ENCODE measurements around the gene GXYLT2.

Gene GXYLT2

GRCh38 chr3:72912532-72912931 lies 24.7 kb downstream of the GXYLT2 start:
- no peak overlapping the region for H3K4ac ChIP-seq (ENCODE audit: low read depth, low read length)
- H3K27ac ChIP-seq (ENCODE audit: low read depth, low read length), result no peak overlapping the region
- no peaks in the 10 kb centered on the region for H3K27me3 ChIP-seq (ENCODE audit: insufficient read depth, low read length, poor library complexity)
- no peaks in the 10 kb centered on the region for H3K79me1 ChIP-seq (ENCODE audit: low read length)
- no peak overlapping the region for H2BK15ac ChIP-seq (replicated peaks; ENCODE audit: low read depth)
- H4K5ac ChIP-seq (ENCODE audit: low read length), result no peak overlapping the region
- H3K56ac ChIP-seq (ENCODE audit: low read length), result no peak overlapping the region
- H3K18ac ChIP-seq (ENCODE audit: low read length), result no peak overlapping the region
- no peak overlapping the region for H2BK5ac ChIP-seq (ENCODE audit: low read length)
- no CpG with 5 or more reads among the region's 2 CpGs for WGBS (ENCODE audit: extremely low coverage, insufficient coverage, low lambda C conversion rate)
- H3K4me2 ChIP-seq (ENCODE audit: low read length), result no peak overlapping the region
- H3K9ac ChIP-seq (ENCODE audit: low read length), result no peak overlapping the region
- H2BK120ac ChIP-seq (ENCODE audit: low read depth, low read length), result no peak overlapping the region
- H3K79me2 ChIP-seq (ENCODE audit: control insufficient read depth, insufficient read depth, low read length), result no peaks in the 10 kb centered on the region
- no peaks in the 10 kb centered on the region for H3K36me3 ChIP-seq (ENCODE audit: control insufficient read depth, insufficient read depth, low read length)
- no peak overlapping the region for H4K8ac ChIP-seq (ENCODE audit: low read depth, low read length)
- no peaks in the 10 kb centered on the region for H3K4me1 ChIP-seq (ENCODE audit: control insufficient read depth, low read depth, low read length)
- H2AK5ac ChIP-seq (ENCODE audit: low read length), result no peak overlapping the region
- H3K4me3 ChIP-seq (ENCODE audit: low read length), result no peak overlapping the region
- H3K23ac ChIP-seq (ENCODE audit: low read length), result no peak overlapping the region
- peak; percentile 55 for DNase-seq

- H4K5ac ChIP-seq (ENCODE audit: low read length), result no peak overlapping the region
- no peak overlapping the region for H3K4me3 ChIP-seq (ENCODE audit: low read length)
- no peaks in the 10 kb centered on the region for H3K36me3 ChIP-seq (ENCODE audit: control insufficient read depth, insufficient read depth, low read length)
- no peak overlapping the region for H3K18ac ChIP-seq (ENCODE audit: low read length)
- H3K9ac ChIP-seq (ENCODE audit: low read length), result no peak overlapping the region
- H3K27me3 ChIP-seq (ENCODE audit: insufficient read depth, low read length, poor library complexity), result no peaks in the 10 kb centered on the region
- no peaks in the 10 kb centered on the region for H3K79me2 ChIP-seq (ENCODE audit: control insufficient read depth, insufficient read depth, low read length)
- no peak overlapping the region for H2BK15ac ChIP-seq (replicated peaks; ENCODE audit: low read depth)
- no peak for DNase-seq
- H3K4ac ChIP-seq (ENCODE audit: low read depth, low read length), result no peak overlapping the region
- H3K4me2 ChIP-seq (ENCODE audit: low read length), result no peak overlapping the region
- no peak overlapping the region for H3K27ac ChIP-seq (ENCODE audit: low read depth, low read length)
- H2BK120ac ChIP-seq (ENCODE audit: low read depth, low read length), result no peak overlapping the region
- H2BK5ac ChIP-seq (ENCODE audit: low read length), result no peak overlapping the region
- H3K79me1 ChIP-seq (ENCODE audit: low read length), result no peaks in the 10 kb centered on the region
- no peak overlapping the region for H3K56ac ChIP-seq (ENCODE audit: low read length)
- H2AK5ac ChIP-seq (ENCODE audit: low read length), result no peak overlapping the region
- no peaks in the 10 kb centered on the region for H3K4me1 ChIP-seq (ENCODE audit: control insufficient read depth, low read depth, low read length)
- no peak overlapping the region for H3K23ac ChIP-seq (ENCODE audit: low read length)
- no CpG with 5 or more reads among the region's 14 CpGs for WGBS (ENCODE audit: extremely low coverage, insufficient coverage, low lambda C conversion rate)
- H4K8ac ChIP-seq (ENCODE audit: low read depth, low read length), result no peak overlapping the region
These were observed 26.5 kb downstream of the GXYLT2 start for GRCh38 chr3:72914383-72914782.

- no CpG with 5 or more reads among the region's 2 CpGs for WGBS (ENCODE audit: extremely low coverage, insufficient coverage, low lambda C conversion rate)
- Histone ChIP-seq H3K27me3 (ENCODE audit: insufficient read depth, low read length, poor library complexity) (no peaks in the 10 kb centered on the region), H3K23ac (ENCODE audit: low read length) (no peak overlapping the region), H2BK15ac (replicated peaks; ENCODE audit: low read depth) (no peak overlapping the region), H3K79me1 (ENCODE audit: low read length) (no peaks in the 10 kb centered on the region), H2BK120ac (ENCODE audit: low read depth, low read length) (no peak overlapping the region), H4K5ac (ENCODE audit: low read length) (no peak overlapping the region), H3K56ac (ENCODE audit: low read length) (no peak overlapping the region), H3K4me2 (ENCODE audit: low read length) (no peak overlapping the region), H3K79me2 (ENCODE audit: control insufficient read depth, insufficient read depth, low read length) (no peaks in the 10 kb centered on the region), H2AK5ac (ENCODE audit: low read length) (no peak overlapping the region), H3K18ac (ENCODE audit: low read length) (no peak overlapping the region), H4K8ac (ENCODE audit: low read depth, low read length) (no peak overlapping the region), H3K4ac (ENCODE audit: low read depth, low read length) (no peak overlapping the region), H3K9ac (ENCODE audit: low read length) (no peak overlapping the region), H3K4me3 (ENCODE audit: low read length) (no peak overlapping the region), H3K27ac (ENCODE audit: low read depth, low read length) (no peak overlapping the region), H3K4me1 (ENCODE audit: control insufficient read depth, low read depth, low read length) (no peaks in the 10 kb centered on the region), H3K36me3 (ENCODE audit: control insufficient read depth, insufficient read depth, low read length) (no peaks in the 10 kb centered on the region), H2BK5ac (ENCODE audit: low read length) (no peak overlapping the region)
- DNase-seq, result no peak
These were observed 28.4 kb downstream of the GXYLT2 start for GRCh38 chr3:72916250-72916649.

DNA sequence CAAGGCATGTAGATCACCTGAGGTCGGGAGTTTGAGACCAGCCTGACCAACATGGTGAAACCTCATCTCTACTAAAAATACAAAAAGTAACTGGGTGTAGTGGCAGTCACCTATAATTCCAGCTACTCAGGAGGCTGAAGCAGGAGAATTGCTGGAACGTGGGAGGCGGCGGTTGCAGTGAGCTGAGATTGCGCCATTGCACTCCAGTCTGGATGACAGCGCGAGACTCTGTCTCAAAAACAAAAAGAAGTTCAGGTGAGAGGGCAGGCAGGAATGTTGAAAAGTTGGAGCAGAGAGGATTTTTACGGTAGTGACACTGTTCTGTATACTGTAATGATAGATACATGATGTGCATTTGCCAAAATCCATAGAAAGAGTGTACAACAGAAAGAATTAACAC lies 31.7 kb downstream of the GXYLT2 start:
- no peaks in the 10 kb centered on the region for H3K79me2 ChIP-seq (ENCODE audit: control insufficient read depth, insufficient read depth, low read length)
- no peaks in the 10 kb centered on the region for H3K79me1 ChIP-seq (ENCODE audit: low read length)
- H3K36me3 ChIP-seq (ENCODE audit: control insufficient read depth, insufficient read depth, low read length), result no peaks in the 10 kb centered on the region
- H3K9ac ChIP-seq (ENCODE audit: low read length), result no peak overlapping the region
- H3K4me2 ChIP-seq (ENCODE audit: low read length), result no peak overlapping the region
- no peak overlapping the region for H3K56ac ChIP-seq (ENCODE audit: low read length)
- H4K8ac ChIP-seq (ENCODE audit: low read depth, low read length), result no peak overlapping the region
- no peak for DNase-seq
- no peak overlapping the region for H3K27ac ChIP-seq (ENCODE audit: low read depth, low read length)
- no peak overlapping the region for H2BK5ac ChIP-seq (ENCODE audit: low read length)
- no peak overlapping the region for H4K5ac ChIP-seq (ENCODE audit: low read length)
- H3K4ac ChIP-seq (ENCODE audit: low read depth, low read length), result no peak overlapping the region
- H2BK15ac ChIP-seq (replicated peaks; ENCODE audit: low read depth), result no peak overlapping the region
- no peak overlapping the region for H3K4me3 ChIP-seq (ENCODE audit: low read length)
- no peak overlapping the region for H3K18ac ChIP-seq (ENCODE audit: low read length)
- H2BK120ac ChIP-seq (ENCODE audit: low read depth, low read length), result no peak overlapping the region
- no peaks in the 10 kb centered on the region for H3K4me1 ChIP-seq (ENCODE audit: control insufficient read depth, low read depth, low read length)
- H3K27me3 ChIP-seq (ENCODE audit: insufficient read depth, low read length, poor library complexity), result no peaks in the 10 kb centered on the region
- no peak overlapping the region for H2AK5ac ChIP-seq (ENCODE audit: low read length)
- no peak overlapping the region for H3K23ac ChIP-seq (ENCODE audit: low read length)
- WGBS (ENCODE audit: extremely low coverage, insufficient coverage, low lambda C conversion rate), result no CpG with 5 or more reads among the region's 8 CpGs

- H2AK5ac ChIP-seq (ENCODE audit: low read length), result no peak overlapping the region
These were observed 36.2 kb downstream of the GXYLT2 start for GRCh38 chr3:72924055-72924454.

More at GRCh38 chr3:72924055-72924454, 36.2 kb downstream of the GXYLT2 start:
- no peak overlapping the region for H2BK5ac ChIP-seq (ENCODE audit: low read length)
- H3K4me2 ChIP-seq (ENCODE audit: low read length), result no peak overlapping the region
- no peak overlapping the region for H4K5ac ChIP-seq (ENCODE audit: low read length)
- H3K27ac ChIP-seq (ENCODE audit: low read depth, low read length), result no peak overlapping the region
- H3K23ac ChIP-seq (ENCODE audit: low read length), result no peak overlapping the region
- H3K4ac ChIP-seq (ENCODE audit: low read depth, low read length), result no peak overlapping the region
- no peaks in the 10 kb centered on the region for H3K27me3 ChIP-seq (ENCODE audit: insufficient read depth, low read length, poor library complexity)
- WGBS (ENCODE audit: extremely low coverage, insufficient coverage, low lambda C conversion rate), result no CpG with 5 or more reads among the region's 3 CpGs
- H2BK120ac ChIP-seq (ENCODE audit: low read depth, low read length), result no peak overlapping the region
- H3K9ac ChIP-seq (ENCODE audit: low read length), result no peak overlapping the region
- no peak overlapping the region for H3K56ac ChIP-seq (ENCODE audit: low read length)
- no peaks in the 10 kb centered on the region for H3K36me3 ChIP-seq (ENCODE audit: control insufficient read depth, insufficient read depth, low read length)
- no peaks in the 10 kb centered on the region for H3K79me1 ChIP-seq (ENCODE audit: low read length)
- no peaks in the 10 kb centered on the region for H3K79me2 ChIP-seq (ENCODE audit: control insufficient read depth, insufficient read depth, low read length)
- no peaks in the 10 kb centered on the region for H3K4me1 ChIP-seq (ENCODE audit: control insufficient read depth, low read depth, low read length)
- no peak overlapping the region for H3K18ac ChIP-seq (ENCODE audit: low read length)
- H3K4me3 ChIP-seq (ENCODE audit: low read length), result no peak overlapping the region
- no peak overlapping the region for H2BK15ac ChIP-seq (replicated peaks; ENCODE audit: low read depth)
- DNase-seq, result peak; percentile 58
- H4K8ac ChIP-seq (ENCODE audit: low read depth, low read length), result no peak overlapping the region
